Right lobe of liver (tissue), 4 donors: Measurements from ENCODE around the gene VEZF1.

ENCODE experiments used
- CTCF ChIP-seq, 4 donors: fragments of 200-600 bp in 3 of 4; fragments of 450-650 bp in 1 of 4; IDR thresholded peaks; one replicate each; pipeline versions ENCODE4 v1.5.1 to v1.8.0; 2016 to 2022; ENCODE audit warnings: antibody characterized with exemption in 4 of 4, mild to moderate bottlenecking in 2 of 4
- POLR2A ChIP-seq: fragments of 450-650 bp; IDR thresholded peaks from one replicate; pipeline ENCODE4 v1.6.1; 2017; ENCODE audit warnings: antibody characterized with exemption, mild to moderate bottlenecking
- donor health status: DM: no; HTN: no; CAD: no.
- donor health status: DM: no; HTN: no; CAD: no.
- donor health status: DM: no; HTN: yes; CAD: no.

- no peak for TF ChIP-seq CTCF (IDR thresholded peaks at IDR 0.05)
- TF ChIP-seq POLR2A = no peak
Measured at GRCh38 chr17:58032691-58033415, 44.8 kb upstream of the VEZF1 start.
